ENCODE results near the gene FOXJ3.

Gene FOXJ3

DNA sequence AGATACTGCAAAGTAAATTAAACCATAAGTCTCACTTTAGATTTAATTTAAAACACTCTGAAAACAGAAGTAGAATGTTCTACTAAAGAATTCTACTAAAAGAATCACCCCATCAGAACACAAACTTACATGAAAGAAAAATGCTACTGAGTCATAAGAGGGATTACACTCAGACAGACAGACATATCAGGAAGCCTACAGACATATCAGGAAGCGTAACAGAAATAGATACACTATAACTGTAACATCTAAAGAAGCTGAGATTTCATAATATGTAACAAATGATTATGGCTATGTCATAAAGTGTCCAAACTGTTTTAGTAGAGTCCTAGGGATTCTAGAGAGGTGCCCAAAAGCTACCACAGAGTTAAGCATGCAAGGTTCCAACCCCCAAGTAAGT lies 23.9 kb downstream of the FOXJ3 start:
- DNase-seq (ENCODE audit: low read depth in 3 of 3) = no peak

- no peak for DNase-seq (ENCODE audit: low read depth in 3 of 3)
Measured at GRCh38 chr1:42306977-42307376, 28.1 kb downstream of the FOXJ3 start.

GRCh38 chr1:42305639-42306038 lies 29.4 kb downstream of the FOXJ3 start:
- DNase-seq (ENCODE audit: low read depth in 3 of 3) = no peak

GRCh38 chr1:42302034-42302433 lies 33.0 kb downstream of the FOXJ3 start:
- DNase-seq (ENCODE audit: low read depth in 3 of 3) = no peak

DNA sequence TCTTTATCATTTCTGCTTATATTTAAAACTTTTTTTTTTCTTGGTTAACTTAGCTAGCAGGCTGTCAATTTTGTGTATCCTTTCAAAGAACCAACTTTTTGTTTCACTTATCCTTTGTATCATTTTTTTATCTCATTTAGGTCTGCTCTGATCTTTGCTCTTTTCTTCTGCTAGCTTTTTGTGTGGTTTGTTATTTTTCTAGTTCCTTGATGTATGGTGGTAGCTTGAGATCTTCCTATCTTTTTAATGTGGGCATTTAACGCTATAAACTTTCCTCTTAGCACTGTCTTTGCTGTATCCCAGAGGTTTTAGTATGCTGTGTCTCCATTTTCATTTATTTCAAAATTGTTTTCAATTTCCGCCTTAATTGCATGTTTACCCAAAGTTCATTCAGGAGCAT lies 36.5 kb downstream of the FOXJ3 start:
- DNase-seq (ENCODE audit: low read depth in 3 of 3) = no peak

- no peak for DNase-seq (ENCODE audit: low read depth in 3 of 3)
Measured at GRCh38 chr1:42295816-42296215, 39.2 kb downstream of the FOXJ3 start.

DNA sequence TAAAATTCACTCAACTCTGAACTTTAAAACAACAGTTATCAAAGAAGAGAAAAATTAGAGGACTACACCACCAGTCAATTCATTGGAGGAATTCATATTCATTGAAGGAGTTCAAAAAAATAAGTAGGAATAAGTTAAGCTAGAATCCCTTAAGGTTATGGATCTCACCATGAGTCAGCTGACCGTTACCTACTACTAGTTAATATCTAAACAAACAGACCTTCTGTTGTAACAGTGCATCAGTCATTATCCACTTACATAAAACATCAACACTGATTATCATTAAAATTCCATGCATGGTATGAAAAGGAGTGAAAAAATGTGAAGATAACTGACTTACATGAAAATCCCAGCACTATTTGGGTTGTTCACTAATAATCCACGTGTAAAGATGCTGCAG lies 44.9 kb downstream of the FOXJ3 start:
- no peak for DNase-seq (ENCODE audit: low read depth in 3 of 3)

- DNase-seq (ENCODE audit: low read depth in 3 of 3) = no peak
Measured at GRCh38 chr1:42288311-42288985, 46.6 kb downstream of the FOXJ3 start.

GRCh38 chr1:42282867-42283583 lies 52.0 kb downstream of the FOXJ3 start:
- no peak for DNase-seq (ENCODE audit: low read depth in 3 of 3)

DNA sequence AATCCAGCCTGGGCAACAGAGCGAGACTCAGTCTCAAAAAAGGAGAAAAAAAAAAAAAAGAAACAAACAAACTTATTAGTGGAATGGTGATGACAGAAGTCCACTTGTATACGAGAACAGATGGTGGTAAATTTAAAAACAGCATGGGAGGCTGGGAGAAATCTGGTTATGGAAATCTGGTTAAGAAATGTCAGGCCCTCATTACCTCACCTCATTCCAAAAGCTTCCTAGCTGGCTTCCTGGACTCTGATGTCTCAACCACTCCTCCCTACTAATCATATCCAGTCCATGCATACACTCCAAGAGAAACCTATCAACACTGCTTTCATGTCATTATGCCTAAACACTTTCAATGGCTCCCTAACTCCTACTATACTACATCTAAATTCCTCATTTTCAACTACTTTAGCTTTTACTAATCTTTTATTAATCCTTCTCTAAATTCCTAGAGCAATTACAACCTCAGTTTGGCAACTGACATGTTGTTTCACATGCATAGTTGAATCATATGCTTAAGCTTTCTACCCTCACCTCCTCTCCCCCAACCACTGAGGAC lies 52.9 kb downstream of the FOXJ3 start:
- no peak for DNase-seq (ENCODE audit: low read depth in 3 of 3)

GRCh38 chr1:42280821-42281220 lies 54.2 kb downstream of the FOXJ3 start:
- DNase-seq (ENCODE audit: low read depth in 3 of 3) = no peak

DNA sequence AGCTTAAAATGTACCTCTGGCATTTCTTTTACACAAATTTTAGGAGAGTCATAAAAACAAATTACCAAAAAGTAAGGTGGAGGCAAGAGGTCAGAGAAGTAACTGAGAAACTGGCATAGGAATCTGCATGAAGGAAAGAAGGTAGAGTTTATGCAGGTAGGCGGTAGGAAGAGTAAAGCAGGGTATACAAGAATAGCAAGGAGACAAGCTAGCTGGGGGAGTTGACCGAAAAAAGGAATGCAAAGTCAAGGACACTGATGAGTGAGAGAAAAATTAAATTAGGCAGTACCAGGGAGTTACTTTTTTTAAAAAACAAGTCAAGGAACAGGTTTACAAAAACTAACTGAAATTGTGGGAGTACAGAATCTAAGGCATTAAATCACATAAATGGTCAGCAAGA lies 56.0 kb downstream of the FOXJ3 start:
- no peak for DNase-seq (ENCODE audit: low read depth in 3 of 3)

GRCh38 chr1:42272920-42273319 lies 62.1 kb downstream of the FOXJ3 start:
- DNase-seq (ENCODE audit: low read depth in 3 of 3) = no peak

DNA sequence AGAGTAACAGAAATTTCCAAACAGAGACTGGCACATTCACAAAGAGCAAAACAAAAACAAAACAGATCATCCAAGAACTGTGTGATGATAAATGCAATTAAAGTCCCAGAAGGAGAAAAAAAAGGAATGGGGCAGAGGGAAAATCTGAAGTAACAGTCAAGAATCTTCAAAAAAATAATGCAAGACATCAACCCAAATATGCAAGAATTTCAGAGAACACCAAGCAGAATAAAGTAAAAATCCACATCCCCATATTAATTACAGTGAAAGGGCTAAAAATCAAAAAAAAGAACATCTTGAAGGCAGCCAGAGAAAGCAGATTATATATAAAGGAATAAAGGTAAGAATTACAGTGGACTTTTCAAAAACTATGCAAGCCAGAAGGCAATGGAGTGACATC lies 67.1 kb downstream of the FOXJ3 start:
- DNase-seq (ENCODE audit: low read depth in 3 of 3) = no peak

- DNase-seq (ENCODE audit: low read depth in 3 of 3) = no peak
Measured at GRCh38 chr1:42266253-42267135, 68.5 kb downstream of the FOXJ3 start.

DNA sequence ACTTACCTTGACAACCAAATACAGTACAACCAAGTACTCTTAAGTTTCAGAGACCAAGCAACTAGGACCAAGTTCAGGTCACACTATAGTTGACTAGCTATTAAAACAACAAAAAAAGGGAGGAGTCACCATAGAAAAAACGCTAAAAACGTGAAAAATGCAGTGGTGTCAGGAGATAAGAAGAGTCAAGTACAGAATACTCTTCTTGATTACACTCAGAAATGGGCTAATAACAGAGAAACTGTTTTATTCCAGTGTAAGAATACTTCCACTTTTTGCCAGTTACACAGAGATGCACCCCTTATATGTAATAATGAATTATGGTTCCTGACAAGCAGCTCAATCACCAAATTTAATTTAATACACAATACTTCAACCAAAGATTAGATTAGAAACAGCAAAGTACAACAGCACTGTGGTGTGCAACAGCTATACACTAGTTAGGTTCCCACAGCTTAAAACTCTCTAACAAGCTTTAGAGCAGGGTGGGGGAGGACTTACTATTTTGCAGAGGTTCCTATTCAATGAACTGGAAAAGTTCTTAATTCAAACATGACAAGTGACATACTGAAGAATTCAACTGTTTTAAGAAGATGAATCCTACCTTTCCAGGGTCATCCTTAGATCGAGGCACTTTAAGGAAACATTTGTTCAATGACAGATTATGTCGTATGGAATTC lies 70.4 kb downstream of the FOXJ3 start:
- DNase-seq (ENCODE audit: low read depth in 3 of 3) = no peak

DNA sequence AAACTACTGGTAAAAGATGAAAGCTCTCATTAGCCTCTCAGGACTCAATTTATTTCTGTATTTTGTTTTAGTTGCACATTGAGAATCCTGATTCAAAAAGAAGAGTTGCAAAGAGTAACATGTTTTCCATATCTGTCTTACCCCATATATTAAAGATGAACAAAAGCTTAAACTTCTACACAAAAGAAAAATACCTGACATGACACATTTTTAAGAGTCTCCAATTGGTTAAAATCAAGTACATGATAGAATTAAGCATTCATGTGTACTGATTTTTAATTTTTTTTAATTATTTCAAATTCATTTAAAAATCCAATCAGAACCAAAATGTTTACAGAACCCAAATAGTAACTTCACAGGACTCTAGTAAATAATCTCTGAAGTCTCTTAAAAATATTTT lies 72.0 kb downstream of the FOXJ3 start:
- no peak for DNase-seq (ENCODE audit: low read depth in 3 of 3)

- DNase-seq (ENCODE audit: low read depth in 3 of 3) = no peak
Measured at GRCh38 chr1:42260376-42261070, 74.5 kb downstream of the FOXJ3 start.

GRCh38 chr1:42259739-42260064 lies 75.3 kb downstream of the FOXJ3 start:
- DNase-seq (ENCODE audit: low read depth in 3 of 3) = no peak

DNA sequence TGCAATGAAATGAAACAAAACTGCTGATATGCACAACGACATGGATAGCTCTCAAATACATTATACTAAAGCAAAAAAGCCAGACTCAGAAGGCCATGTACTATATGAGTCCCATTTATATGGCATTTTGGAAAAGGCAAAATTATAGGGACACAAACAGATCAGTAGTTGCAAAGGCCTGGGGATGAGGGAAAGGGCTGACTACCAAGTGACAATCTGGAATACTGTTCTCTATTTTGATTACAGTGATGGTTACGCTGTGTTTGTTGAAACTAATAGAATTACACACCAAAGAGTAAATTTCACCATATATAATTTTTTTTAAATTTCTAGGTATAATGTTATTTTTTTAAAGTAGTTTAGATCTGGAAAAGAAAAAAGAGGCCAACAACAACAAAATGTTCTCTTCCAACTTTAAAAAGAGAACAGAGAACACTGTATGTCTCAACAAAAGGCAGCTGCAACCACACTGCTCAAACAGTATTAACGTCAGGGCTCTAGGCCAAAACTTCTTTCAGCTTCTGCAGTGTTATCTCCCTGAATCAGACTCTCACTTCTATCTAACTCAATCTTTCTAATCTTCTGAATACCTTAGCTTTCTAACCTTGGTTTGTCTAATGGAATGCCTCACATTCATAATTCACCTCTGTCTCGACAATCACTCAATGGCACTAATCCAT lies 75.8 kb downstream of the FOXJ3 start:
- no peak for DNase-seq (ENCODE audit: low read depth in 3 of 3)

DNA sequence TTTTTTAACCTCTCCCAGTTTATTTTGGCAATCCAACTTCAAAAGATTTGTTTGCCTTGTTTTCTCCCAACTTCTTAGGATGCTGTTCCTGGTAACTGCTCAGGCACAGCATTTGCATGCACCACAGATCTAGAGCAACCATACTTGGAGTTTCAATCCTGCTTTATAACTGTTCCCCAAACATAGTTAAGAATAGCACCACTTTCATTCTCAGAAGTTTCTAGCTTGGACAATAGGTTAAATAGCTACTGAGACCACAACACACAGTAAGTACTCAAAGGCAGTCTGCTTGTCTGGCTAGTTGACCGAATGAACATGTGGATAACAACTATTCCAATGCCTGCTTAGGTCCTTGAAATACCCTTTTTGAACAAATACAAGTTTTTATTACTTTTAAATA lies 76.8 kb downstream of the FOXJ3 start:
- no peak for DNase-seq (ENCODE audit: low read depth in 3 of 3)
